ENCODE data around the gene IL13RA1. TPM values are rescaled to one million over a fixed set of nuclear protein-coding genes. Genes with fewer than 3 reads are reported as not detected.
A peak's percentile ranks its signal among the peaks of the same experiment; 100 is the strongest.

Gene IL13RA1
- total and polyA plus RNA-seq, 7 donors: 16.9 to 56.1 (median 32.8) TPM

GRCh38 chrX:118742176-118742575, 14.8 kb downstream of the IL13RA1 start:
- Histone ChIP-seq H3K4me1 (peaks cover 15% of the 10 kb centered on the region), H3K36me3 (ENCODE audit: insufficient read depth in 1 of 2, low read depth in 1 of 2) (peaks cover 0 to 6% of the 10 kb centered on the region in 2 donors), H3K27ac (no peak overlapping the region), H3K27me3 (ENCODE audit: insufficient read depth in 3 of 3, low read length in 2 of 3) (no peaks in the 10 kb centered on the region), H3K9me3 (no peaks in the 10 kb centered on the region), H3K4me3 (no peak overlapping the region)
- intact Hi-C loops (cut with DNase I): no loop called here
- 70 to 94% (median 91%) methylated on average over 2 of the region's 2 CpGs for WGBS, 3 donors
- TF ChIP-seq CTCF (IDR thresholded peaks at IDR 0.05): no peak
- ATAC-seq (no peak), DNase-seq (no peak)

GRCh38 chrX:118745570-118745969, 18.2 kb downstream of the IL13RA1 start:
- Histone ChIP-seq H3K4me3 (peak overlapping the region; percentile 9), H3K27ac (peak overlapping the region; percentile 69), H3K27me3 (ENCODE audit: insufficient read depth in 3 of 3, low read length in 2 of 3) (no peaks in the 10 kb centered on the region), H3K9me3 (no peaks in the 10 kb centered on the region), H3K36me3 (ENCODE audit: insufficient read depth in 1 of 2, low read depth in 1 of 2) (peaks cover 0 to 19% of the 10 kb centered on the region in 2 donors), H3K4me1 (peaks cover 15% of the 10 kb centered on the region)
- DNase-seq (no peak), ATAC-seq (peak in 3 of 4 donors; percentile 44 to 84 (median 68))
- intact Hi-C loops (cut with DNase I): no loop called here
- WGBS, 3 donors: 43 to 61% (median 48%) methylated on average over 2 of the region's 2 CpGs
- TF ChIP-seq CTCF (IDR thresholded peaks at IDR 0.05): no peak

DNA sequence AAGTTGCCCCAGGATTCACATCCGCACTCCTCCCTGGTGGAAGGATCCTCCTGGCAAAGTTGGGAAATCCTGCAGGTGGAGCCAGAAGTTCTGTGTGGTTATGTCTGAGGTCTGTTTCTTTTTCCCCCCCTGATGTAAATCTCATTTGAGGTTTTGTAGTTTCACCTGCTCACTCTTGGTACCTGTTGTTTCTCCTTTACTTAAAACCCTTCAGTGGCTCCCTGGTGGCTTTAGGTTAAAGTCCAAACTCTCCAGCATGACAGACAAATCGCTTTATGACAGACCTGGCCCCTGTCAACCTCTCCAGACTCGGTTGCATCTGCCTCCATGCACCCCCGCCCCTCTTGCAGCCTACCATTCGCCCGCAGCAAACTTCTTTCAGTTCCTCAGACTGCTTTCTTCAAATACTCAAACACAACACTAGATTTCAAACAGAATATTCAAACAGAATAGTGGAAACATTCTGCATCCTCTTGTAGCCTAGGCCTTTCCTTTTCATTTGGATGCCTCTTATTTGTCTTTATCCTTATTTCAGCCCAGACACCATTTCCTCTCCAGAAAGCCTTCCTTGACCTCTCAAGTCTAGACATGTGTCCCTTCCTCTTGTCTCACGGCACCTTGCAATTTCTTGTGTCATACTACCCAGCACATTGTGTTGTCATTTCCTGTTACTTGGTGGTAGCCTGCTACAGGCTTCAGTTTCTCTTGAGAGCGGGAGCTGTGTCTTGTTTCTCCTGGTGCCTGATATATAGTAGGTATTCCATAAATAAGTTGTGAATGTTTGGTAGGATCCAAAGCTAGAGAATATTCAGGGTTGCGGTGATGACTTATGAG, 24.8 kb downstream of the IL13RA1 start:
- Histone ChIP-seq H3K27me3 (ENCODE audit: insufficient read depth in 3 of 3, low read length in 2 of 3) (no peaks in the 10 kb centered on the region), H3K9me3 (no peaks in the 10 kb centered on the region), H3K27ac (no peak overlapping the region), H3K4me3 (no peak overlapping the region), H3K36me3 (ENCODE audit: insufficient read depth in 1 of 2, low read depth in 1 of 2) (peaks cover 0 to 17% of the 10 kb centered on the region in 2 donors), H3K4me1 (no peaks in the 10 kb centered on the region)
- no peak for TF ChIP-seq CTCF (IDR thresholded peaks at IDR 0.05)
- no peak for ATAC-seq
- 72 to 94% (median 86%) methylated on average over 9 of the region's 9 CpGs for WGBS, 3 donors
- no peak for DNase-seq
- intact Hi-C loops (cut with DNase I): no loop called here

DNA sequence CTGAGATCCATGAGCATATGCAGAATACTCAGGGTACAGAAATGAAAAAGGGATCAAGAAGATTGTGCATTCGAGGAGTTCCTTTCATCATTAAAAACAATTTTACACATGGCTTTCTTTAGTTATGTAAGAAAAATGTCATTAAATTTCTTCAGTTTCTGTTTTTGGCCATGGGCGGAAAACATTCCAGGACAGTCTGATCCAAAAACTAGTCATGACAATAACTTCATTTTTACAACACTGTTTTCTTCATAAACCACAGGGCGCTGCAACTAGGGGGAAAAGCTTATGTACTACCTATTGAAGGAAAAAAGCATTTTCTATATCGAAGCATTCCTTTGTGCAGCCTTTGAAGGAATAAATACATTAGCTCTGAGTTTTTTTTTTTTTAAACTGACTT, 28.2 kb downstream of the IL13RA1 start:
- peak in 1 of 4 donors; percentile 32 for ATAC-seq
- peaks cover 0 to 3% of the 10 kb centered on the region in 2 donors for H3K36me3 ChIP-seq (ENCODE audit: insufficient read depth in 1 of 2, low read depth in 1 of 2)
- H3K9me3 ChIP-seq: no peaks in the 10 kb centered on the region
- H3K27ac ChIP-seq: no peak overlapping the region
- peaks cover 2% of the 10 kb centered on the region for H3K4me1 ChIP-seq
- no peak overlapping the region for H3K4me3 ChIP-seq
- no peak for DNase-seq
- no peaks in the 10 kb centered on the region for H3K27me3 ChIP-seq (ENCODE audit: insufficient read depth in 3 of 3, low read length in 2 of 3)
- TF ChIP-seq CTCF (IDR thresholded peaks at IDR 0.05): no peak
- 54 to 75% (median 72%) methylated on average over 4 of the region's 4 CpGs for WGBS, 3 donors
- intact Hi-C loops (cut with DNase I): no loop called here

Measured in psoas muscle (tissue), 8 donors.